ENCODE results near the gene TREX2.

Gene TREX2

DNA sequence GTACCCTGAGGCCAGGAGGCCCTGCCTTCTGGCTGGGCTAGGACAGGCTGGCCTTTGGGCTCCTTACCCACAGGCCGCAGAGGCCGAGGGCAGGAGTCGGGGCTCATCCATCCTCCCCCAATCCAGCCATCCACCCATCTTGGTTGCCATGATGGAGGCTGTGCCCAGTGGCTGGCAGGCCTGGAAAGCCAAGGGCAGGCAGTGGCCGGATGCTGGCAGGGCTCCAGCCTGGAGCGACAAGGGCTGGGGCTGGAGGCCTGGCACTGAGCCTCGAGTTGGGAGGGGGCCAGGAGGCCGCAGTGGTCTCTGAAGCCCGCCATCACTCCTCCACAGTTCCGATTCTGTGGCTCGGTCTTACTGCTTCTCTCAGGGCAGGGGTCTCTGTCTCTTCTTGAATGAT is 40.3 kb upstream of the TREX2 start:
- no peaks in the 10 kb centered on the region for H3K36me3 ChIP-seq (ENCODE audit: control insufficient read depth, insufficient read depth, low read length)
- H3K27ac ChIP-seq (ENCODE audit: low read depth, low read length), result no peak overlapping the region
- H3K4me3 ChIP-seq (ENCODE audit: low read length), result no peak overlapping the region
- no peaks in the 10 kb centered on the region for H3K27me3 ChIP-seq (ENCODE audit: control insufficient read depth, insufficient read depth, low read length)
- H3K4me1 ChIP-seq (ENCODE audit: control insufficient read depth, insufficient read depth, low read length), result no peaks in the 10 kb centered on the region
- H3K9ac ChIP-seq (ENCODE audit: low read length), result no peak overlapping the region

GRCh38 chrX:153485396-153486080 is 39.7 kb upstream of the TREX2 start:
- H3K36me3 ChIP-seq (ENCODE audit: control insufficient read depth, insufficient read depth, low read length), result no peaks in the 10 kb centered on the region
- no peaks in the 10 kb centered on the region for H3K27me3 ChIP-seq (ENCODE audit: control insufficient read depth, insufficient read depth, low read length)
- no peaks in the 10 kb centered on the region for H3K4me1 ChIP-seq (ENCODE audit: control insufficient read depth, insufficient read depth, low read length)
- H3K27ac ChIP-seq (ENCODE audit: low read depth, low read length), result no peak overlapping the region
- no peak overlapping the region for H3K9ac ChIP-seq (ENCODE audit: low read length)
- H3K4me3 ChIP-seq (ENCODE audit: low read length), result no peak overlapping the region

- Histone ChIP-seq H3K27me3 (ENCODE audit: control insufficient read depth, insufficient read depth, low read length) (no peaks in the 10 kb centered on the region), H3K4me3 (ENCODE audit: low read length) (no peak overlapping the region), H3K4me1 (ENCODE audit: control insufficient read depth, insufficient read depth, low read length) (no peaks in the 10 kb centered on the region), H3K9ac (ENCODE audit: low read length) (no peak overlapping the region), H3K36me3 (ENCODE audit: control insufficient read depth, insufficient read depth, low read length) (no peaks in the 10 kb centered on the region), H3K27ac (ENCODE audit: low read depth, low read length) (no peak overlapping the region)
These were observed 36.6 kb upstream of the TREX2 start for GRCh38 chrX:153482376-153483015.

DNA sequence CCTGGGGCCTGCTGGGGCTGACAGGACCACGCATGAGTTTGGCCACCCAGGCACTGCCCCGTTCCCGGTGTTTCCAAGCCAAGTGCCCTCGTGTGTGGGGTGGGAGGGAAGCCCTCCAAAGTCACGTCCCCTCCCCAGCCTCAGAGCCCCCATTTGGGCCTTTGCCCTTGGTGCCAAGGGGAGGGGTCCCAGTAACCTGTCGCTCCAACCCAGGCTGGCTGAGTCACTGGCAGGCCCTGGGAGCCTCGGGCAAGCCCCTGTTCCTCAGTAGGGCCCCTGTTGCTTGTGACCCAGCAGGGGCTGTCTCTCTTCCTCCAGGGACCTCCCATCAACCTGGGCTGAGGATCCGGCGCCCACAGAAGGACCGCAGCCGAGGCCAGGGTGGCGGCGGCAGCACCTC is 35.2 kb upstream of the TREX2 start:
- no peaks in the 10 kb centered on the region for H3K4me1 ChIP-seq (ENCODE audit: control insufficient read depth, insufficient read depth, low read length)
- no peak overlapping the region for H3K9ac ChIP-seq (ENCODE audit: low read length)
- no peak overlapping the region for H3K27ac ChIP-seq (ENCODE audit: low read depth, low read length)
- no peak overlapping the region for H3K4me3 ChIP-seq (ENCODE audit: low read length)
- no peaks in the 10 kb centered on the region for H3K27me3 ChIP-seq (ENCODE audit: control insufficient read depth, insufficient read depth, low read length)
- no peaks in the 10 kb centered on the region for H3K36me3 ChIP-seq (ENCODE audit: control insufficient read depth, insufficient read depth, low read length)

DNA sequence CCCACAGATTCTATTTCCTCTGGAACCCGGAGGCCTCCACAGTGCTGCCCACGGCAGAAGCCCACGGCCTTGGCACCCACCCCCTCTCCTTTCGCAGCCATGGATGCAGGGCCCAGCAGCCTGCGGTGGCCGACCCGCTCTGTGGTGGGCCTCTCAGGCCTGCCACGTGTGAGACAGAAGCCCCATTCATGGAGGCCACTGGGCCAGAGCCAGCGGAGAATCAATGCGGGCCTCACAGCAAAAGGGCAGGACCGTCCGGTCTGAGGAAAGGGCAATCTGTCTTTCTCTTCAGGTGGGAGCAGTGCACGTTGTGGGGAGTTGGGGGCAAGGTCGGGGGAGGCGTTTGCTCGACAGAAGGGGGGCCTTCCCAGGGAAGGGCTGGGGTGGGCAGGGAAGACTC is 32.9 kb upstream of the TREX2 start:
- peaks cover 2% of the 10 kb centered on the region for H3K4me1 ChIP-seq (ENCODE audit: control insufficient read depth, insufficient read depth, low read length)
- H3K27me3 ChIP-seq (ENCODE audit: control insufficient read depth, insufficient read depth, low read length), result no peaks in the 10 kb centered on the region
- no peak overlapping the region for H3K9ac ChIP-seq (ENCODE audit: low read length)
- no peak overlapping the region for H3K4me3 ChIP-seq (ENCODE audit: low read length)
- no peaks in the 10 kb centered on the region for H3K36me3 ChIP-seq (ENCODE audit: control insufficient read depth, insufficient read depth, low read length)
- H3K27ac ChIP-seq (ENCODE audit: low read depth, low read length), result no peak overlapping the region

DNA sequence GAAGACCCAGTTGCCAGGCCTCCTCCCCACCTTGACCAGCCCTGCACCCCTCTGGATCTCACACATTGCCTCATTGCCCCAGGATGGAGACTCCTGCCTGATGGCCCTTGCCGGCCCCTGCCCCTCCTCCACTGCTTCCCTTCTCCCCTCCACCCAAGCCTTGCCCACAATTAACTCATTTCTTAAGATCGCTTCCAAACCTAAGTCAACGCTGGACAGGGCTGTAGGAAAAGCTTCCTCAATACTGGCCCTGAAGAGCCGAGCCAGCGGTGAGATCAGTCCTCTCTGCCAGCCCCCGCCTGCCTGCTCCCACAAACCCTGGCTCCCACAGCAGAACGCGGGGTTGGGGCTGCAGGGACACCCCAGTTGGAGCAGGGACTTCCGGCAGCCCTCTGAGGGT is 32.0 kb upstream of the TREX2 start:
- Histone ChIP-seq H3K27me3 (ENCODE audit: control insufficient read depth, insufficient read depth, low read length) (no peaks in the 10 kb centered on the region), H3K9ac (ENCODE audit: low read length) (no peak overlapping the region), H3K4me3 (ENCODE audit: low read length) (no peak overlapping the region), H3K27ac (ENCODE audit: low read depth, low read length) (no peak overlapping the region), H3K4me1 (ENCODE audit: control insufficient read depth, insufficient read depth, low read length) (peaks cover 2% of the 10 kb centered on the region), H3K36me3 (ENCODE audit: control insufficient read depth, insufficient read depth, low read length) (no peaks in the 10 kb centered on the region)

DNA sequence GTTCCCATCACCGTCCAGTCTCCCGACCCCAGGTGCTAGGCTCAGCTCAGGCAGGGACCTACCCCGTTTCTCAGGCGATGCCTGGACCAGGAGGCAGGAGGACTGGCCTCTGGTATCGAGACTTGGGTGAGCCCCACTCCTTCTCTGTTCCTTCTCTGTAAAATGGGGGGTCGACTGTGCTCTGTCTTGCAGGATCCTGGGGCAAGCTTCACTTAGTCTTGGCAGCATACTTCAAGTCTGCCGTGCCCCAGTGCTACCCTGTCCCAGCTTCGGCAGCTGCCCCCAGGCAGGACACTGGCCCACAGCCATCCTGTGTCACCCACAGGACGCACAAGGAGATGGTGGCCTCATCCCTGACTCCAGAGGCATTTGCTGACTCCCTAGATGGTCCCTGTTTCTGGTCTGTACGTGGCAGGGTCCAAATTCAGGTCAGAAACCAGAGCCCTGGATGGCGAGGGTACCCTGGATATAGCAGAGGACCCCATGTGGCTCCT is 31.6 kb upstream of the TREX2 start:
- Histone ChIP-seq H3K27ac (ENCODE audit: low read depth, low read length) (no peak overlapping the region), H3K27me3 (ENCODE audit: control insufficient read depth, insufficient read depth, low read length) (no peaks in the 10 kb centered on the region), H3K9ac (ENCODE audit: low read length) (no peak overlapping the region), H3K36me3 (ENCODE audit: control insufficient read depth, insufficient read depth, low read length) (no peaks in the 10 kb centered on the region), H3K4me1 (ENCODE audit: control insufficient read depth, insufficient read depth, low read length) (peaks cover 2% of the 10 kb centered on the region), H3K4me3 (ENCODE audit: low read length) (no peak overlapping the region)

GRCh38 chrX:153476666-153477363 is 31.0 kb upstream of the TREX2 start:
- Histone ChIP-seq H3K4me1 (ENCODE audit: control insufficient read depth, insufficient read depth, low read length) (peaks cover 2% of the 10 kb centered on the region), H3K9ac (ENCODE audit: low read length) (no peak overlapping the region), H3K36me3 (ENCODE audit: control insufficient read depth, insufficient read depth, low read length) (no peaks in the 10 kb centered on the region), H3K4me3 (ENCODE audit: low read length) (no peak overlapping the region), H3K27me3 (ENCODE audit: control insufficient read depth, insufficient read depth, low read length) (no peaks in the 10 kb centered on the region), H3K27ac (ENCODE audit: low read depth, low read length) (no peak overlapping the region)

DNA sequence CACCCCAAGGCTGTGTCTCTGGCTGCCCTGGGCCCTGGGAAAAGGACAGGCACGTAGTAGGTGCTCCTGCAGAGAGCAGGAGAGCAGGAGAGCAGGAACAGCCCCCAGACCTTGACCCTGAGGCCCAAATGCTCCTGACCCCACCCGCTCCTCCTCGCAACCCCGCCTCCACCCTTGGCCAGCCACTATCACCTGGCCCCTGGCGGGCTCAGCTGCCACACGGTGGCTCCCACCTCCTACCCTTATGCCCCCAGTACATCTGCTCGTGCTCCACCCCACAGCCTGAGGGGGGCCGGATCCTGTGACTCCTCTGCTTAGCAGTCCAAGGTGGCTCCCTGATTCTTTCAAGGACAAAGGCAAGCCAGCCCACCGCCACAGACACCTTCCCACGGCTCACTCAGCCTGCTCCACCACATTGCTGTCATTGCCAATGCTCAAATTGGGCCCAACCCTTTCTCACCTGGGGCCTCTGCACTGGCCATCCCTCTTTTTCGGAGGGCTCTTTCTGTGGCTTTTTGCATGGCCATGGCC is 30.0 kb upstream of the TREX2 start:
- Histone ChIP-seq H3K4me3 (ENCODE audit: low read length) (no peak overlapping the region), H3K4me1 (ENCODE audit: control insufficient read depth, insufficient read depth, low read length) (peaks cover 2% of the 10 kb centered on the region), H3K9ac (ENCODE audit: low read length) (no peak overlapping the region), H3K36me3 (ENCODE audit: control insufficient read depth, insufficient read depth, low read length) (no peaks in the 10 kb centered on the region), H3K27ac (ENCODE audit: low read depth, low read length) (no peak overlapping the region), H3K27me3 (ENCODE audit: control insufficient read depth, insufficient read depth, low read length) (no peaks in the 10 kb centered on the region)

DNA sequence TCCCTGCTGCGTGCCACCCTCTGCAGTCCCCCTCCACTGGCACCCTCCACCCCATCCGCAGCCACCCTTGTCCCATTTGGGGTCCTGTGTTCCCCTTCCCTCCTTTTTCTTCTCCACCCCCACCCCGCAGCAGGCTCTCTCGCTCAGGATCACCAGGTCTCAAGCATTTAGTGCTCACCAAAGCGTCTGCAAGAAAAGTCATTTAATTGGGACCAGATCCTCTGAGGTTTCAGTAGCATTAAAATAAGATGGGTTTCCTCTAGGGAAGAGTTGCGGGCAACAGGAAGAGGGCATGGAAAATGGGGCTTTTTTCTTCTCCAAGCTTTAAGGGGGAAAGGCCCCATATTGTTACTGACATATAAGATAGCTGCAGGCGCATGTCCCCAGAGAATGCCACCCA is 29.4 kb upstream of the TREX2 start:
- Histone ChIP-seq H3K27me3 (ENCODE audit: control insufficient read depth, insufficient read depth, low read length) (no peaks in the 10 kb centered on the region), H3K27ac (ENCODE audit: low read depth, low read length) (no peak overlapping the region), H3K4me1 (ENCODE audit: control insufficient read depth, insufficient read depth, low read length) (peaks cover 2% of the 10 kb centered on the region), H3K4me3 (ENCODE audit: low read length) (peak overlapping the region; percentile 2), H3K9ac (ENCODE audit: low read length) (no peak overlapping the region), H3K36me3 (ENCODE audit: control insufficient read depth, insufficient read depth, low read length) (no peaks in the 10 kb centered on the region)

GRCh38 chrX:153474718-153475117 is 28.9 kb upstream of the TREX2 start:
- Histone ChIP-seq H3K4me1 (ENCODE audit: control insufficient read depth, insufficient read depth, low read length) (peaks cover 2% of the 10 kb centered on the region), H3K4me3 (ENCODE audit: low read length) (peak overlapping the region; percentile 2), H3K36me3 (ENCODE audit: control insufficient read depth, insufficient read depth, low read length) (no peaks in the 10 kb centered on the region), H3K27ac (ENCODE audit: low read depth, low read length) (no peak overlapping the region), H3K27me3 (ENCODE audit: control insufficient read depth, insufficient read depth, low read length) (no peaks in the 10 kb centered on the region), H3K9ac (ENCODE audit: low read length) (no peak overlapping the region)

DNA sequence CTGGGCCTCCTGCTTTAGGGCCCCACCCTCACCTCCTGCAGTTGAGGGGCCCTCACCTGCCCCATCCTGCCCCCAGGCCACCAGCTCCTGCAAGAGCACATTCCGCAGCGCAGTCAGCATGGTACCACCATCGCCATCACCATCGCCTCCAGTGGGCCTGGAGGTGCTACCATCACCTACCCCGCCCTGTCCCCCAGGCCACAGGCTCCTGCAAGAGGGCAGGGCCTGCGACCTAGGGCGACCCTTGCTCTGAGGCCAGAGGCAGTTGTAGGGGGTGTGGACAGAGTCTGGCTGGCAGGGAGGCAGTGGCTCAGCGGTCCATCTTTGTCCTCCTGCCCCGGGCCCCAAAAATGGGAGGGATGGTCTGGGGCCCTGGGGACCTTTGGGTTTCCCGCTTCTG is 28.4 kb upstream of the TREX2 start:
- no peak overlapping the region for H3K4me3 ChIP-seq (ENCODE audit: low read length)

More for the DNA sequence above, 28.4 kb upstream of the TREX2 start:
- no peaks in the 10 kb centered on the region for H3K36me3 ChIP-seq (ENCODE audit: control insufficient read depth, insufficient read depth, low read length)
- no peak overlapping the region for H3K9ac ChIP-seq (ENCODE audit: low read length)
- H3K27me3 ChIP-seq (ENCODE audit: control insufficient read depth, insufficient read depth, low read length), result no peaks in the 10 kb centered on the region
- H3K27ac ChIP-seq (ENCODE audit: low read depth, low read length), result no peak overlapping the region
- peaks cover 2% of the 10 kb centered on the region for H3K4me1 ChIP-seq (ENCODE audit: control insufficient read depth, insufficient read depth, low read length)
